ENCODE results near the gene CFAP77.

CFAP77 gene

DNA sequence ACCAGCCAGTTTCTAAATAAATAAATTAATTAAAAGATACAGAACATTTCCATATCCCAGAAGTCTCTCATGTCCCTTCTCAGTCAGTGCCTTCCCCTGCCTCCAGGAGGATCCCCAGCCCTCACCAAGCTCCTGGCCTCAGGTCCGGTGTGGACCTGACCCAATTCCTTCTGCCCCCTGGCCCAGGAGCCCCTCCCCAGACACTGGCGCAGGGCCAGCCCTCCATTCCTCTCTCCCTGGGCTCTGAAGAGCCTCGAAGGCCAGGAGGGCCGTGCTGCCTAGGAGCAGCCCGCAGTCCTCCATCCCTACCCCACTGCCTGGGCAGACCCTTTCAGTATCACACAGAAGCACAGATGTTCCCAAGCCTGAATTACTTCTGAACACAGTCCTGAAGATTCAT lies 110.6 kb downstream of the CFAP77 start:
- no peak for ATAC-seq

GRCh38 chr9:132525308-132526023 lies 115.5 kb downstream of the CFAP77 start:
- ATAC-seq, result no peak

GRCh38 chr9:132531195-132531594 lies 121.2 kb downstream of the CFAP77 start:
- no peak for ATAC-seq

- ATAC-seq, result no peak
Observed at GRCh38 chr9:132531710-132532570, 121.9 kb downstream of the CFAP77 start.

- no peak for ATAC-seq
Observed at GRCh38 chr9:132534832-132535231, 124.8 kb downstream of the CFAP77 start.

GRCh38 chr9:132536124-132536523 lies 126.1 kb downstream of the CFAP77 start:
- ATAC-seq, result no peak

DNA sequence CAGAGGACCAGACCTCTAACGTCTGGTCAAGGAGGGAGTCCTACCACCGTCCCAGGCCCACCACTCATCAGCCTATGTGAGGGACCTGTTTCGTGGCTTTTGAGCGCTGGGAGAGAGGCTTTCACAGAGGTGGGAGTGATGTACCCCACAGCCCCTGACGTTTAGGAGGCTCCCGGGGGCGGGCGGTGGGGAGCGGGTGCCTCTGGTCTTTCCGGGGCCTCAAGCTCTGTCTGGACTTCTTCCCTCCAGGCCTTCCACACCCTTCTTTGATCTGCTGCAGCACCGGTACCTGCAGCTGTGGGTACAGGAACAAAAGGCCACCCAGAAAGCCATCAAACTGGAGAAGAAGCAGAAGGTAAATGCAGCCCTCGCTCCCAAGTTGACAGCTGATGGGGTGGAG lies 127.3 kb downstream of the CFAP77 start:
- no peak for ATAC-seq

- no peak for ATAC-seq
Observed at GRCh38 chr9:132538071-132538470, 128.1 kb downstream of the CFAP77 start.

- ATAC-seq, result no peak
Observed at GRCh38 chr9:132539096-132539495, 129.1 kb downstream of the CFAP77 start.

GRCh38 chr9:132541051-132541450 lies 131.0 kb downstream of the CFAP77 start:
- ATAC-seq, result no peak

DNA sequence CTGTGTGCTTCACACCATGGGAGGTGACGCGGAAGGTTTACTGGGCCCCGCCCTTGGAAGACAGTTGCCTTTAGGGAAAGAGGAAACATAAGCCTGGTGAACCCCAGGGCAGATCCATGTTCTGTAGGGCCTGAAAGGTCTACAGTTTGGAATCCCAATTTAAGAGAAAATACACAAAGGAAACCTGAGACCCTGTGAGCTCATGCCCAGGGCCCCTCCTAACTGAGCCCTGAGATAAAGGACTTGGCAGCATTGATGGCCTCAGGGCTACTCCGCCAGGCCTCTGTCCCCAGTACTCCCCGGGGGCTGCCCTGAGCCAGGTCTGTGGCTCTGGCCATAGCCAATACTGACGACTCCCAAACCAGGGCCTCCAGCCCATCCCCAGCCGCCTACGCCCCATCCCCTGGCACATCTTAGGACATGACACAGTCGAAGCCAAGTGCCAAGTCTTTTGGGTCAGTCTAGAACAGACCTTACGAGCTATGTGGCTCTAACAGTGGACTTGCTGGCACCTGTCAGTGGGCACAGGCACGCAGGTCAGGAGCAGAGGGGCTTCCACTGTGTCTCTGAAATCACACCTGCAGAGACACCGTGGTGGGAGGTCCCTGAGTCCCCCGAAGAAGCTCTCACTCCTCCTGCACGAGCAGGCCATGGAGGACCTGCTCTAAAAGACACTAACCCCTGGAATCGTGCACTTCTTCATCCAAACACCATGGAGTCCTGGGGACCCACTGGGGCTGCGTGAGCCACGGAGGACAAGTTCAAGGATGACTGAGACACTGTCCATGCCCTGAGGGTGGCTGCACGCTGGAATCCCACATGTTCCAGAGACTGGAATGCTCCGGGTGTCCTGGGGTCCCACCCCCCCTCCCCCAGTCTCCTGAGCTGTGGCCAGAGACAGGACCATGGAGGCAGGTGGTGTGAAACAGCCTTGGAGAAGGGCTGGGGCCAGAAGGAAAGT lies 132.1 kb downstream of the CFAP77 start:
- ATAC-seq, result no peak

GRCh38 chr9:132543251-132543650 lies 133.2 kb downstream of the CFAP77 start:
- ATAC-seq, result no peak

DNA sequence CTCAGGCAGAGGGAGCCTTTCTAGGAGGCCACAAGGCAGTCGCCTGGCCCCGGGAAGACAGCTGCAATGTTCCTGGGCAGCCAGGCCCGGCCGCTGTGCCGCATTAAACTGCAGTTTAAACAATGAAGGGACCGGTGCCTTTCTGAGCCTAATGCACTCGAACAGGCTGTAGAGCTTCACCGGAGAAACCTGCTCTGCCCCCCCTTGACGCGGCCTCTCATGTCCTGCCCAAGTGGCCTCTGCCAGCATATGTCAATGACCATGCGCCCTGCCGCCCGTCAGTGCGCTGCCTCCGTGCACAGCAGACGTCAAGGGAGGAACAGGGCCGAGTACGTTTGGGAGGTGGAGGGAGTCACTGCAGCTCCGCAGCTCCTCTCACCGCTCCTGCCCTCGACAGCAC lies 133.9 kb downstream of the CFAP77 start:
- ATAC-seq, result no peak

DNA sequence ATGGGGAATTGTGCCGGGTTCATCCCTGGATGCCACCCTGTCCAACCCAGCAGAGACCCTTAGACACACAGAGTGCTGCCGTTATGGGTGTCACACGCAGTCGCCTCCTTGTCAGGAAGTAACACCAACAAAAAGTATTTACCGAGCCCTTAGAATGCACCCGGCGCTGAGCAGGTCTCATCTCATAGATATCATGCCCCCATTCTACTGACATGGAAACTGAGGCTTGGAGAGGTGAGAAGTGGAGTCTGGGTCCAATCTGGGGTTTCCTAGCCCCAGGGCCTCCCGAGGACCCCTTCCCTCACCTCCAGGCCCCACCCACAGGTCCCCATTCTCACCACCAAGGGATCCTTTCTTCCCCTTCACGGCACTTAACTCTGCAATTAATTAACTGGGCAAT lies 135.6 kb downstream of the CFAP77 start:
- ATAC-seq, result no peak

DNA sequence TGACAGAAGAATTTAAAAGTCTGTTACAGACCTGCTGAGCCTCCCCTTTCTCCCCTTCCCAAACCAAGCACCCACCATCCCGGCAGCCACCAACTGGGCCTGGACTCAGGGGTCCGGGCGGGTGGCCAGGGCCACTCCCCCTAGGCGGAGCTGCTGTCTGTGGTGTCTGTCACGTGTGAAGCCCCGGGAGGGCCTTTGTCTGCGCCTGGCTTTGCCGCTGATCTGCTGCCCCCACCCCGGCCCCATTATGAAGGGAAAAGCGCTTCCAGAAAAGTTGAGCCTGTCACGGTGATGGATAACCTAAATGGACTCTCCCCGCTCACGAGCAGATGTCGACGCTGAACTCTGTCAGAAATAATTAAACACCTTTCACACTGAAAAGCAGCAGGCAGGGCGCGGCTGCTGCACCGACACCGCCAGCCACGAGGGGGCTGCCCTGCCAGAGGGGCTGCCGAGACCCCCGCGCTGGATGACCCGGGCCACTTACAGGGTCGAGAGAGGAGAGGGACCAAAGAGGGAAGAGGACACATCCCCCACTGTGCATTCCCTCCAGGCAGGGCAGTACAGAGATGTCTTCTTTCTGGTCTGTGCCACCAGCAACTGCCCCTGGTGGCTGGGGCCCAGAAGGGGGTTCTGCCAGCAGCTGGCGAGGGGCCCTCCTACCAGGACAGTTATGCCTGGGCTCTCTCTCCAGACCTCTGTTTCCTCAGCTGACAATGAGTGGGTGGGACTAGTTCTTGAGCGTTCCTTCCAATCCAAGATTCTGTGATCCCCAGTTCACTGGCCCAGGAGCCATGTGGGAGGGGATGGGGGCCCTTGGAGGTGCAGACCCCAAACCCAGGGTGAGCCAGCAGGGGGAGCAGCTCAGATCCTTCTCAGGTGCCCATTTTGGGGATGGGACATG lies 136.4 kb downstream of the CFAP77 start:
- no peak for ATAC-seq

DNA sequence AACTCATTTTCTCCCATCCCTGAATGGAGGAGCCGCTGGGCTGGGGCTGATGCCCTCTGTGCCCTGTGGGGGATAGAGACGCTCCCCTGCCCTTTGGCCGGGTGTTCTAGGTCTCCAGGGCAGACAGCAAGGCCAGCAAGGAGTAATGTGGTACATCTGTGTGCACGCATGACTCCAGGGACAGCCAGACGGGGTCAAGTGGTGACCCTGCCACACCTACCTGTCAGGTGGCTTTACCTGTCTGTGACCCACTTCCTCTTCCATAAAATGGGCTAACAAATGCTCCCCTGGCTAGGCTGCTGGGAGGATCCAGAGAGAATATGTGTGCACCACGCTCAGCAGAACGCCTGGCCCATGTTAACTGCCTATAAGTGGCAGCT lies 137.0 kb downstream of the CFAP77 start:
- no peak for ATAC-seq

GRCh38 chr9:132547436-132547835 lies 137.4 kb downstream of the CFAP77 start:
- no peak for ATAC-seq

- ATAC-seq, result no peak
Observed at GRCh38 chr9:132547976-132548730, 138.1 kb downstream of the CFAP77 start.

GRCh38 chr9:132548751-132549640 lies 139.0 kb downstream of the CFAP77 start:
- ATAC-seq, result no peak

DNA sequence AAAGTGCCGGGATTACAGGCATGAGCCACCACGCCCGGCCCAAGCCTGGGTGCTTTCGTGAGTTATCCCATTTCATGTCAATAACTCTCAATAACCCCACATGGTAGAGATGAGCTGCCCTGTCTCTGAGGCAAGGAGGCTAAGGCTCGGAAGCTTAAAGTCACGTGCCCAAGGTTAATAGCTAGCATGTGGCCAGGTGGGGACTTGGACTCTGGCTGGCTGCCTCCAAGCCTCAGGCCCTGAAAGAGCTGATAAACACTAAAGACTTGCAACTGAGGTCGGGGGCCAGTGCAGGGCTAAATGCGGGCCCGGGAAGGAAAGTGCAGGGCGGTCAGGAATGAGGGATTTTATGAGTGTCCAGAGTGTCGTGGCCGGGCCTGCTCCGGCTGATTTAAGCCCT lies 141.5 kb downstream of the CFAP77 start:
- no peak for ATAC-seq

All from activated CD4-positive, CD25-positive, alpha-beta regulatory T cell treated with anti-CD3 and anti-CD28 coated beads, Interleukin-2, amount 50 U/mL, for 24 hours (primary cell).